WI38 (cell line): ENCODE data around the gene GYS1.
"Not testable (repeated sequence)": the region's sequence is repeated elsewhere in the genome, so short reads cannot be mapped to it uniquely, and the experiment has no call there.

Source experiments
- H3K4me3 ChIP-seq: 2 replicates; pipeline ENCODE4 v1.5.1; 2011; ENCODE audit warnings: low read depth, mild to moderate bottlenecking, control low read depth, low read length
- TF ChIP-seq, protein P1 (sequence below): IDR thresholded peaks from 2 replicates; pipeline ENCODE4 v1.5.1; 2012; ENCODE audit warnings: low read depth, mild to moderate bottlenecking, control low read depth, low read length

Gene GYS1

DNA sequence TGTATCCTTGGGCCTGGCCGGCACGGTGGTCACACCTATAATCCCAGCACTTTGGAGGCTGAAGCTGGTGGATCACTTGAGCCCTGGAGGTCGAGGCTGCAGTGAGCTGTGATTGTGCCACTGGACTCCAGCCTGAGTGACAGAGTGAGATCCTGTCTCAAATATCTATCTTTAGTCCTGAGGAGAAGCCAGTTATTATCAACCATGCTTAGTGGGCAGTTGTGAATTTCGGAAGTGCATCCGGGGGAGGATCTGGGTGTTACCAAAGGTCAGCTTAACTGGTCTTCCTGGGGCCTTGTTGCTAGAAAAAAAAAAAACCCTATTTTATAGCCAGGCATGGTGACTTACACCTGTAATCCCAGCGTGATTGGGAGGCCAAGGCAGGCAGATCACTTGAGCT is 50.0 kb downstream of the GYS1 start:
- H3K4me3 ChIP-seq = no peak overlapping the region
- TF ChIP-seq, protein P1, sequence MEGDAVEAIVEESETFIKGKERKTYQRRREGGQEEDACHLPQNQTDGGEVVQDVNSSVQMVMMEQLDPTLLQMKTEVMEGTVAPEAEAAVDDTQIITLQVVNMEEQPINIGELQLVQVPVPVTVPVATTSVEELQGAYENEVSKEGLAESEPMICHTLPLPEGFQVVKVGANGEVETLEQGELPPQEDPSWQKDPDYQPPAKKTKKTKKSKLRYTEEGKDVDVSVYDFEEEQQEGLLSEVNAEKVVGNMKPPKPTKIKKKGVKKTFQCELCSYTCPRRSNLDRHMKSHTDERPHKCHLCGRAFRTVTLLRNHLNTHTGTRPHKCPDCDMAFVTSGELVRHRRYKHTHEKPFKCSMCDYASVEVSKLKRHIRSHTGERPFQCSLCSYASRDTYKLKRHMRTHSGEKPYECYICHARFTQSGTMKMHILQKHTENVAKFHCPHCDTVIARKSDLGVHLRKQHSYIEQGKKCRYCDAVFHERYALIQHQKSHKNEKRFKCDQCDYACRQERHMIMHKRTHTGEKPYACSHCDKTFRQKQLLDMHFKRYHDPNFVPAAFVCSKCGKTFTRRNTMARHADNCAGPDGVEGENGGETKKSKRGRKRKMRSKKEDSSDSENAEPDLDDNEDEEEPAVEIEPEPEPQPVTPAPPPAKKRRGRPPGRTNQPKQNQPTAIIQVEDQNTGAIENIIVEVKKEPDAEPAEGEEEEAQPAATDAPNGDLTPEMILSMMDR = no peak

DNA sequence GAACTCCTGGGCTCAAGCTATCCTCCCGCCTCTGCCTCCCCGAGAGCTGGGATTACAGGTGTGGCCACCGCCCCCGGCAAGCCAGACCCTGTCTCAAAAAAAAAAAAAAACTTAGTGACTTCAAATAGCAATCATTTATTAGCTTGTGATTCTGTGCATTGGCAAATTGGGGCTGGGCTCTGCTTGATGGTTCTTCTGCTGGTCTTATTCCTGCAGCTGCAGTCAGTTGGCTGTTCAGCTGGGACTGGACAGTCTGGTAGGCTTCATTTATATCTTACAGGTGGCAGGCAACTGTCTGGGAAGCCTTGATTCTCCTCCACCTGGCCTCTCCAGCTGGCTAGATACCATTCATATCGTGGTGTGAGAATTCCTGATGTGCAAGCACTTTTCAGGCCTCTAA is 52.2 kb downstream of the GYS1 start:
- H3K4me3 ChIP-seq = no peak overlapping the region
- TF ChIP-seq, protein P1 = no peak

DNA sequence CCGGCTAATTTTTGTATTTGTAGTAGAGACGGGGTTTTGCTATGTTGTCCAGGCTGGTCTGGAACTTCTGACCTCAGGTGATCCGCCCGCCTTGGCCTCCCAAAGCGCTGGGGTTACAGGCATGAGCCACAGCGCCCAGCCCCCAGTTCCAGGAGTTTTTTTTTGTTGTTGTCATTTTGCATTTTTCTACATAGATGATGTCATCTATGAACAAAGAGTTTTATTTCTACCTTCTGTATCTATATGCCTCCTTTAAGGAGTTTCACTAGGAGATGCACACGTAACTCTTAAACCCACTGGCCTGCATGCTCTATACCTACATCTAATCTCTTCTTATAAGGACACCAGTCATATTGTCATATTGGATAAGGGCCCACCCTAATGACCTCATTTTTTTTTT is 54.9 kb downstream of the GYS1 start:
- no peak overlapping the region for H3K4me3 ChIP-seq
- TF ChIP-seq, protein P1 = no peak

DNA sequence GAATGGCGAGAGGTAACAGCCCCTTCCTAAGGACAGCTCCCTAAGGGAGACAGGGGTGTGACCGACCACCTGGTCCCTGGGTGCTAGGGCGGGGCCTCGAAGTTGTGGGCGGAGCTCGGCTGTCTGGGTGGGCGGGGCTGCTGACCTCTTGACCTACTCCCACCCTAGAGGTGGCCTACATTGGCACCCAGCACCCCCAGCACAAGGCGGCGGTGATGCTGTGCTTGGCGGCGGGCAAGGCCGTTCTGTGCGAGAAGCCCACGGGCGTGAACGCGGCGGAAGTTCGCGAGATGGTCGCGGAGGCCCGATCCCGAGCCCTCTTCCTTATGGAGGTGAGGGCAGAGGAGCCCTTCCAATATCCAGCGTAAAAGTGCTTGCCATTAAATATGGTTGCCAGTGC is 57.2 kb downstream of the GYS1 start:
- TF ChIP-seq, protein P1 = no peak
- H3K4me3 ChIP-seq = no peak overlapping the region

DNA sequence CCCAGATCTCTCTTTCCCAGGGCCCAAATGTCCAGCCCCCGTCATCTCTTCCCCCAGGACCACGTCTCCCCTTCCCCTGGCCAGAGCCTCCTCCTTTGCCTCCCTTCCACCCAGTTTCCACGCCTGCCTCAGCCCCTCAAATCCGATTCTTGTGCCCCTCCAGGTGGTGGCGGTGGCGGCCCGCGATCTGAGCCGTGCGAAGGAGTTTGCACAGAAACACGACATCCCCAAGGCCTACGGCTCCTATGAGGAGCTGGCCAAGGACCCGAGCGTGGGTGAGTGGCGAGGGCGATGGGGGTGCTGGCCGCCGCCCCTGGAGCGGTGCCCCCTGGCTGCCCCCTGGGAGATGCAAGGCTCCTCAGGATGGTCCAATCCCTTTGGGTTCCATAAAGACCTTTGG is 58.3 kb downstream of the GYS1 start:
- TF ChIP-seq, protein P1 = no peak
- H3K4me3 ChIP-seq = no peak overlapping the region

DNA sequence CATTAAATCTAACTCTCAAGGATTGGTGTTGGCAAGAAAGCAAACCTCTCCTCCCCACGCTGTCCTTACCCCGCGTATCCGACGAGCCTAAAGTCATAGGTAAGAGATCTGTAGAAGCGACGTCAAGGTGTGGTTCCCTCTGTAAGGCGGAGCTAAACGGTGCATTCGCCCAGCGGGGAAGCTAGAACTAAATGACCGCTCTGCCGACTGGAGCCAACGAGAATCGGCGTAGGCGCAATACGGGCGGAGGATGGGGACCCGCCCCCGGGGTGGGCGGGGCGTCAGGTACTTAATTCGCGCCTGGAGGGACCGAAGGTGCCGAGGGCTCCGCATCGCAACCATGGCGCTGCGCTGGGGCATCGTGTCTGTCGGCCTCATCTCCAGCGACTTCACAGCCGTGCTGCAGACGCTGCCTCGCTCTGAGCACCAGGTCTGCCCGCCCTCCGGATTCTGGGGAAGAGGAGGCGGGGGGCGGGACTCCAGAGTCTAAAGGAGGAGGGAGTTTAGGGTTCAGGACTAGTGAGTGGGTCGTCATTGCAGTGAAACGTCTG is 59.7 kb downstream of the GYS1 start, which contains the start of gene DHDH:
Gene DHDH, plus strand, starts transcription at position 318 of the 551 bp plus-strand sequence. Its CDS starts 23 bp downstream, at position 341.
- H3K4me3 ChIP-seq = peak within 1 kb of the TSS; percentile 57
- TF ChIP-seq, protein P1 = no peak

DNA sequence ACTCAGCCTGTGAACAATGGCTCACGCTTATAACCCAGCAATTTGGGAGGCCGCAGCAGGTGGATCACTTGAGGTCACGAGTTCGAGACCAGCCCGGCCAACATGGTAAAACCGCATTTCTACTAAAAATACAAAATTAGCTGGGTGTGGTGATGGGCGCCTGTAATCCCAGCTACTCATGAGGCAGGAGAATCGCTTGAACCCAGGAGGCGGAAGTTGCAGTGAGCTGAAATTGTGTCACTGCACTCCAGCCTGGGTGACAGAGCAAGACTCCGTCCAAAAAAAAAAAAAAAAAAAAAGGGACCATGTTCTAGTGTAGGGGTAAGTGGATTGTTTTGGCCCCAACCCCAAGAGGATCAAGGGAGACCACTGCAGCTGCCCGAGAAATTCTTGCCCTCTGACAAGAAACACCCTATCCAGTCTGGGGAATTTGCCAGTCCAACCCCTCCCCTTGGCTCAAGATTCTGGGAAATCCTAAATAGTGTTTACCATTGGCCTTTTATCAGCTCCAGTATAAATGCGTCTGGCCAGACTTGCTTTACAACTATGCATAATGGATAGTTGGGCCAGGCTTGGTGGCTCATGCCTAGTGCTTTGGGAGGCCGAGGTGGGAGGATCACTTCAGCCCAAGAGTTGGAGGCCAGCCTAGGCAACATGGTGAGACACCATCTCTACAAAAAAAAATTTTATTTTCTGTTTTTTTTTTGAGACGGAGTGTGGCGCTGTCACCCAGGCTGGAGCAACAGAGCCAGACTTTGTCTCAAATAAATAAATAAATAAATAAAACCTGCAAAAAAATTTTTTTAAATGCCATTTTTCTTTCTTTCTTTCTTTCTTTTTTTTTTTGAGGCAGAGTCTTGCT is 64.7 kb downstream of the GYS1 start:
- TF ChIP-seq, protein P1 = no peak
- H3K4me3 ChIP-seq = no peak overlapping the region

DNA sequence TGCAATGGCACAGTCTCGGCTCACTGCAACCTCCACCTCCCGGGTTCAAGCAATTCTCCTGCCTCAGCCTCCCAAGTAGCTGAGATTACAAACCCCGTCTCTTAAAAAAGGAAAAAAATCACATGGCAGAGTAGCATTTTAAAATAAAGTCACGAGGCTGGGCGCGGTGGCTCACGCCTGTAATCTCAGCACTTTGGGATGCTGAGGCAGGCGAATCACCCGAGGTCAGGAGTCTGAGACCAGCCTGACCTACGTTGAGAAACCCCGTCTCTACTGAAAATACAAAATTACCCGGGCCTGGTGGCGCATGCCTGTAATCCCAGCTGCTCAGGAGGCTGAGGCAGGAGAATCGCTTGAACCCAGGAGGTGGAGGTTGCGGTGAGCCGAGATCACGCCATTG is 65.4 kb downstream of the GYS1 start:
- H3K4me3 ChIP-seq = not testable (repeated sequence)
